ENCODE measurements around the gene GRIN1. TPM values are rescaled to one million over a fixed set of nuclear protein-coding genes. Genes with fewer than 3 reads are reported as not detected.
"Not testable (repeated sequence)": the region's sequence is repeated elsewhere in the genome, so short reads cannot be mapped to it uniquely, and the experiment has no call there.

GRIN1 gene
- total RNA-seq, 1 experiment from 2014 or later = not detected

GRCh38 chr9:137115394-137116026 lies 23.4 kb upstream of the GRIN1 start:
- Histone ChIP-seq H3K27me3 (ENCODE audit: low read length) (no peaks in the 10 kb centered on the region), H3K9me3 (ENCODE audit: low read length) (no peaks in the 10 kb centered on the region), H3K9me2 (replicated peaks; ENCODE audit: insufficient read depth, low read length) (no peaks in the 10 kb centered on the region), H2AFZ (ENCODE audit: low read length) (no peak overlapping the region), H4K20me1 (ENCODE audit: insufficient read depth, low read depth, low read length) (no peaks in the 10 kb centered on the region), H3K4me3 (ENCODE audit: low read length) (peak overlapping the region; percentile 82; the same call in 1 of the 2 replicates), H3K79me2 (ENCODE audit: low read length) (peaks cover 5% of the 10 kb centered on the region; the same call in 1 of the 2 replicates), H3K27ac (ENCODE audit: low read length) (no peak overlapping the region), H3K36me3 (ENCODE audit: insufficient read depth, low read length) (no peaks in the 10 kb centered on the region), H3K4me1 (ENCODE audit: low read length) (peaks cover 28% of the 10 kb centered on the region), H3K9ac (ENCODE audit: low read length) (peak overlapping the region; percentile 81), H3K4me2 (ENCODE audit: low read depth, low read length, poor library complexity, severe bottlenecking) (peak overlapping the region; percentile 78)
- DNase-seq = no peak

- peaks cover 28% of the 10 kb centered on the region for H3K4me1 ChIP-seq (ENCODE audit: low read length)
- DNase-seq = no peak
- H3K9ac ChIP-seq (ENCODE audit: low read length) = no peak overlapping the region
- H3K9me3 ChIP-seq (ENCODE audit: low read length) = no peaks in the 10 kb centered on the region
- no peaks in the 10 kb centered on the region for H3K36me3 ChIP-seq (ENCODE audit: insufficient read depth, low read length)
- no peaks in the 10 kb centered on the region for H3K27me3 ChIP-seq (ENCODE audit: low read length)
- peaks cover 5% of the 10 kb centered on the region; the same call in 1 of the 2 replicates for H3K79me2 ChIP-seq (ENCODE audit: low read length)
- H3K27ac ChIP-seq (ENCODE audit: low read length) = no peak overlapping the region
- H4K20me1 ChIP-seq (ENCODE audit: insufficient read depth, low read depth, low read length) = no peaks in the 10 kb centered on the region
- no peaks in the 10 kb centered on the region for H3K9me2 ChIP-seq (replicated peaks; ENCODE audit: insufficient read depth, low read length)
- no peak overlapping the region for H2AFZ ChIP-seq (ENCODE audit: low read length)
- H3K4me3 ChIP-seq (ENCODE audit: low read length) = no peak overlapping the region
- H3K4me2 ChIP-seq (ENCODE audit: low read depth, low read length, poor library complexity, severe bottlenecking) = no peak overlapping the region
Measured at GRCh38 chr9:137116027-137116507, 22.9 kb upstream of the GRIN1 start.

- Histone ChIP-seq H3K27ac (ENCODE audit: low read length) (no peak overlapping the region), H3K36me3 (ENCODE audit: insufficient read depth, low read length) (no peaks in the 10 kb centered on the region), H4K20me1 (ENCODE audit: insufficient read depth, low read depth, low read length) (no peaks in the 10 kb centered on the region), H3K4me1 (ENCODE audit: low read length) (peaks cover 30% of the 10 kb centered on the region), H3K9me3 (ENCODE audit: low read length) (no peaks in the 10 kb centered on the region), H3K4me2 (ENCODE audit: low read depth, low read length, poor library complexity, severe bottlenecking) (no peak overlapping the region), H3K4me3 (ENCODE audit: low read length) (no peak overlapping the region), H3K79me2 (ENCODE audit: low read length) (peaks cover 5% of the 10 kb centered on the region; the same call in 1 of the 2 replicates), H2AFZ (ENCODE audit: low read length) (no peak overlapping the region), H3K9me2 (replicated peaks; ENCODE audit: insufficient read depth, low read length) (no peaks in the 10 kb centered on the region), H3K9ac (ENCODE audit: low read length) (no peak overlapping the region), H3K27me3 (ENCODE audit: low read length) (no peaks in the 10 kb centered on the region)
- DNase-seq = no peak
Measured at GRCh38 chr9:137116728-137117127, 22.2 kb upstream of the GRIN1 start.

DNA sequence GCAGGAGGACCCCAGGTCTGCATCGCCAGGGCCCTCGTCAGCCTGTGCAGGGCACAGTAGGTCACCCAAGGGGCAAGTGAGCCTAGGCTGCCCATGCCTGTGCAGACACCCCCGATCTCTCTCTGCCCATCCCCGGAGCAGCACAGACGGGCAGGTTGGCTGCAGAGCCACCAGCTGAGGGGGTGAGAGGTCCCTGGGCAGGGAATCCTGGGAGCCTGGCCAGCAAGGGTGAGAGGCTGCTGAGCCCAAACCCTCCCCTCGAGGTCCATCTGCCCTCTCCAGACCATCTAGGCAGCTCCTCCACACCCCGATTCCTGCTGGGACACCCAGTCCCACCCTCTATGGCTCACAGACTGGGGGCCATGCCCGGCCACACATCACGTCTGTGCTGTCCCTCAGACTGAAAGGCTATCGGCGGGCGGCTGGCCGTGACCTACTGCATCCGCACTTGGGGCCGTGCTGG lies 21.7 kb upstream of the GRIN1 start:
- H3K9ac ChIP-seq (ENCODE audit: low read length) = no peak overlapping the region
- H3K27ac ChIP-seq (ENCODE audit: low read length) = no peak overlapping the region
- no peaks in the 10 kb centered on the region for H4K20me1 ChIP-seq (ENCODE audit: insufficient read depth, low read depth, low read length)
- H3K4me3 ChIP-seq (ENCODE audit: low read length) = no peak overlapping the region
- no peaks in the 10 kb centered on the region for H3K9me2 ChIP-seq (replicated peaks; ENCODE audit: insufficient read depth, low read length)
- H2AFZ ChIP-seq (ENCODE audit: low read length) = no peak overlapping the region
- no peaks in the 10 kb centered on the region for H3K27me3 ChIP-seq (ENCODE audit: low read length)
- H3K4me1 ChIP-seq (ENCODE audit: low read length) = peaks cover 36% of the 10 kb centered on the region
- no peaks in the 10 kb centered on the region for H3K9me3 ChIP-seq (ENCODE audit: low read length)
- peaks cover 5% of the 10 kb centered on the region; the same call in 1 of the 2 replicates for H3K79me2 ChIP-seq (ENCODE audit: low read length)
- no peak for DNase-seq
- H3K4me2 ChIP-seq (ENCODE audit: low read depth, low read length, poor library complexity, severe bottlenecking) = no peak overlapping the region
- no peaks in the 10 kb centered on the region for H3K36me3 ChIP-seq (ENCODE audit: insufficient read depth, low read length)

- H3K27me3 ChIP-seq (ENCODE audit: low read length) = not testable (repeated sequence)
Measured at GRCh38 chr9:137118092-137118603, 20.8 kb upstream of the GRIN1 start.

DNA sequence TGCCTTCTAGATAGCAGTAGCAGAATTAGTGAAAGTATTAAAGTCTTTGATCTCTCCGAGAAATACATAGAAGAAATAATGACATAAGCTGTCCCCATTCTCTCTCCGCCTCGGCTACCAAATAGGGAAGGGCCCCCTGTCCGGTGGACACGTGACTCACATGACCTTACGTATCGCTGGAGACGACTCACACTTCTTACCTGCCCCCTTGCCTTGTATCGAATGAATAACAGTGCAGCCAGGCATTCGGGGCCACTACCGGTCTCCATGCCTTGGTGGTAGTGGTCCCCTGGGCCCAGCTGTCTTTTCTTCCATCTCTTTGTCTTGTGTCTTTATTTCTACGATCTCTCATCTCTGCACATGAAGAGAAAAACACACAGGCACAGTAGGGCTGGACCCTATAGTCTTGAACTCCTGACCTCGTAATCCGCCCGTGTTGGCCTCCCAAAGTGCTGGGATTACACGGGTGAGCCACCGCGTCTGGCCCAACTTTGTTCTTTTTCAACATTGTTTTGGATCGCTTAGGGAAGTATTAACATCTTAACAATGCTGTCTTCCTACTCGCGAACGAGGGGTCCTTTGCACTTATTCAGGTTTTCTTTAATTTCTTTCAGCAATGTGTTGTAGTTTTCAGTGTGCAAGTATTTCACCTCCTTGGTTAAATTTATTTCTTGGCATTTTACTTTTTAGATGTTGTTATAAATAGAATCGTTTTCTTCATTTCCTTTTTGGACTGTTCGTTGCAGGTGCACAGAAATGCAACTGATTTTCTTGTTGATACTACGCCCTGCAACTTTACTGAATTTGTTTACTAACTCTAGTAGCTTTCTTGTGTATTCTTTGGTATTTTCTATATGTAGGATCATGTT lies 16.8 kb upstream of the GRIN1 start:
- not testable (repeated sequence) for H3K9me3 ChIP-seq (ENCODE audit: low read length); H4K20me1 ChIP-seq (ENCODE audit: insufficient read depth, low read depth, low read length); H3K36me3 ChIP-seq (ENCODE audit: insufficient read depth, low read length); H3K9me2 ChIP-seq (replicated peaks; ENCODE audit: insufficient read depth, low read length); H3K27me3 ChIP-seq (ENCODE audit: low read length)
- Histone ChIP-seq H3K4me1 (ENCODE audit: low read length) (peaks cover 40% of the 10 kb centered on the region), H2AFZ (ENCODE audit: low read length) (0 out of 2 replicates have a peak overlapping the region, but pooled peaks have one; percentile 32), H3K27ac (ENCODE audit: low read length) (peak overlapping the region; percentile 90), H3K4me3 (ENCODE audit: low read length) (peak overlapping the region; percentile 58), H3K9ac (ENCODE audit: low read length) (peak overlapping the region; percentile 63), H3K79me2 (ENCODE audit: low read length) (peaks cover 12% of the 10 kb centered on the region), H3K4me2 (ENCODE audit: low read depth, low read length, poor library complexity, severe bottlenecking) (peak overlapping the region; percentile 87)
- peak; percentile 68 for DNase-seq

More at GRCh38 chr9:137118092-137118603, 20.8 kb upstream of the GRIN1 start:
- H4K20me1 ChIP-seq (ENCODE audit: insufficient read depth, low read depth, low read length); H3K36me3 ChIP-seq (ENCODE audit: insufficient read depth, low read length); H3K9me3 ChIP-seq (ENCODE audit: low read length); H3K4me3 ChIP-seq (ENCODE audit: low read length); H3K27ac ChIP-seq (ENCODE audit: low read length); H2AFZ ChIP-seq (ENCODE audit: low read length); DNase-seq; H3K9me2 ChIP-seq (replicated peaks; ENCODE audit: insufficient read depth, low read length); H3K79me2 ChIP-seq (ENCODE audit: low read length); H3K4me2 ChIP-seq (ENCODE audit: low read depth, low read length, poor library complexity, severe bottlenecking); H3K9ac ChIP-seq (ENCODE audit: low read length): not testable (repeated sequence)
- peaks cover 42% of the 10 kb centered on the region for H3K4me1 ChIP-seq (ENCODE audit: low read length)

DNA sequence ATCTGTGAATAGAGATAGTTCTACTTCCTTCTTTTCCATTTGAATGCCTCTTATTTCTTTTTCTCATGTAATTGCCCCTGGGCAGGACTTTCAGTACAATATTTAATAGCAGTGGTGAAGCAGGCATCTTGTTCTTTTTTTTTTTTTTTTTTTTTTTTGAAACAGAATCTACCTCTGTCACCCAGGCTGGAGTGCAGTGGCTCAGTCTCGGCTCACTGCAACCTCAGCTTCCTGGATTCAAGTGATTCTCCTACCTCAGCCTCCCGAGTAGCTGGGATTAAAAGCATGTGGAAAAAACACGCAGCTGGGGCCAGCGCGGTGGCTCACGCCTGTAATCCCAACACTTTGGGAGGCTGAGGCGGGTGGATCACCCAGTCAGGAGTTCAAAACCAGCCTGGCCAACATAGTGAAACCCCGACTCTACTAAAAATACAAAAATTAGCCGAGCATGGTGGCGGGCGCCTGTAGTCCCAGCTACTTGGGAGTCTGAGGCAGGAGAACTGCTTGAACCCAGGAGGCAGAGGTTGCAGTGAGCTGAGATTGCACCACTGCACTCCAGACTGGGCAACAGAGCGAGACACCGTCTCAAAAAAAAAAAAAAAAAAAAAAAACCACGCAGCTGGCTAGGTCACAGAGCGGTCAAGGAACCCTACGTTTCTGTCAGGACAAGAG lies 16.0 kb upstream of the GRIN1 start:
- H3K36me3 ChIP-seq (ENCODE audit: insufficient read depth, low read length); H4K20me1 ChIP-seq (ENCODE audit: insufficient read depth, low read depth, low read length); H3K9me3 ChIP-seq (ENCODE audit: low read length); H2AFZ ChIP-seq (ENCODE audit: low read length); H3K27me3 ChIP-seq (ENCODE audit: low read length); H3K9me2 ChIP-seq (replicated peaks; ENCODE audit: insufficient read depth, low read length): not testable (repeated sequence)
- Histone ChIP-seq H3K4me1 (ENCODE audit: low read length) (peaks cover 44% of the 10 kb centered on the region), H3K79me2 (ENCODE audit: low read length) (peaks cover 20% of the 10 kb centered on the region), H3K27ac (ENCODE audit: low read length) (peak overlapping the region; percentile 90), H3K4me3 (ENCODE audit: low read length) (peak overlapping the region; percentile 58; the same call in 1 of the 2 replicates), H3K4me2 (ENCODE audit: low read depth, low read length, poor library complexity, severe bottlenecking) (peak overlapping the region; percentile 87), H3K9ac (ENCODE audit: low read length) (peak overlapping the region; percentile 63)
- peak; percentile 69 for DNase-seq

Measured in Karpas-422 (cell line).